ENCODE results near the gene PMEPA1.
A peak's percentile ranks its signal among the peaks of the same experiment; 100 is the strongest.

Gene PMEPA1

GRCh38 chr20:57723816-57724215 is 14.0 kb upstream of the PMEPA1 start:
- POLR2A ChIA-PET: no interaction called here
- TF ChIP-seq BHLHE40 (IDR thresholded peaks at IDR 0.05; ENCODE audit: borderline replicate concordance) (no peak), SP1 (IDR thresholded peaks at IDR 0.05) (no peak), FOXA1 (IDR thresholded peaks at IDR 0.05) (no peak), FOXK2 (IDR thresholded peaks at IDR 0.05) (no peak), NFRKB (IDR thresholded peaks at IDR 0.05) (no peak), FOXM1 (IDR thresholded peaks at IDR 0.05; ENCODE audit: borderline replicate concordance) (no peak), ZNF384 (IDR thresholded peaks at IDR 0.05) (no peak), HDGF (IDR thresholded peaks at IDR 0.05; ENCODE audit: borderline replicate concordance) (no peak), LEF1 (IDR thresholded peaks at IDR 0.05; ENCODE audit: borderline replicate concordance) (no peak), CTBP1 (IDR thresholded peaks at IDR 0.05; ENCODE audit: borderline replicate concordance) (no peak)
- CTCF ChIA-PET: no interaction called here
- no peak for DNase-seq (ENCODE audit: extremely low spot score)

DNA sequence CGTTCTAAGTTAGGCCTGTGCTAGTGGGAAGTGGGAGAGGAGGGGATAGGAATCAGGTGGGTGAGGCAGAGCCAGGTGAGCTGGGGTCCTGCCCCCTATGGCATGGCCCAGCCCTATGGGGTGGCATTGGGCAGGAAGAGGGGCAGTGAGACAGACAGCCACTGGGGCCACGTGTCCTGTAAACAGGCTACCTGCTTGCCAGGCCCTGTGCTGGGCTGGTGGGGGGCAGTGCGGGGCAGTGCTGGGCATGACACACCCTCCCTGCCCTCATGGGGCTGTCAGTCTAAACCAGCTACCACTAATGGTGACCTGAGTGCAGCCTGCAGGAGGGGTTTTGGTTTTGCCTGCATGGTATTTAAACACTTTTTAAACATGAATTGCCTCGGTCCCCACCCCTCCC is 10.1 kb upstream of the PMEPA1 start:
- TF ChIP-seq FOXM1 (IDR thresholded peaks at IDR 0.05; ENCODE audit: borderline replicate concordance) (no peak), NFRKB (IDR thresholded peaks at IDR 0.05) (no peak), LEF1 (IDR thresholded peaks at IDR 0.05; ENCODE audit: borderline replicate concordance) (no peak), CTBP1 (IDR thresholded peaks at IDR 0.05; ENCODE audit: borderline replicate concordance) (no peak), ELF4 (IDR thresholded peaks at IDR 0.05) (no peak), SP1 (IDR thresholded peaks at IDR 0.05) (no peak), SUZ12 (IDR thresholded peaks at IDR 0.05) (no peak), TARDBP (IDR thresholded peaks at IDR 0.05) (no peak), L3MBTL2 (conservative IDR thresholded peaks at IDR 0.05) (no peak), HDGF (IDR thresholded peaks at IDR 0.05; ENCODE audit: borderline replicate concordance) (no peak), FOXK2 (IDR thresholded peaks at IDR 0.05) (no peak), ZNF384 (IDR thresholded peaks at IDR 0.05) (no peak), ARNT (IDR thresholded peaks at IDR 0.05) (no peak), BHLHE40 (IDR thresholded peaks at IDR 0.05; ENCODE audit: borderline replicate concordance) (no peak), FOXA1 (IDR thresholded peaks at IDR 0.05) (no peak)
- TF ChIP-seq, protein P1, sequence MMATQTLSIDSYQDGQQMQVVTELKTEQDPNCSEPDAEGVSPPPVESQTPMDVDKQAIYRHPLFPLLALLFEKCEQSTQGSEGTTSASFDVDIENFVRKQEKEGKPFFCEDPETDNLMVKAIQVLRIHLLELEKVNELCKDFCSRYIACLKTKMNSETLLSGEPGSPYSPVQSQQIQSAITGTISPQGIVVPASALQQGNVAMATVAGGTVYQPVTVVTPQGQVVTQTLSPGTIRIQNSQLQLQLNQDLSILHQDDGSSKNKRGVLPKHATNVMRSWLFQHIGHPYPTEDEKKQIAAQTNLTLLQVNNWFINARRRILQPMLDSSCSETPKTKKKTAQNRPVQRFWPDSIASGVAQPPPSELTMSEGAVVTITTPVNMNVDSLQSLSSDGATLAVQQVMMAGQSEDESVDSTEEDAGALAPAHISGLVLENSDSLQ (IDR thresholded peaks at IDR 0.05): no peak
- CTCF ChIA-PET: no interaction called here
- POLR2A ChIA-PET: interaction anchor here (1.1 kb wide), 1 partner anchor 10 kb away, joined by 5 read pairs; the partner anchor contains the start of gene PMEPA1
- no peak for DNase-seq (ENCODE audit: extremely low spot score)

DNA sequence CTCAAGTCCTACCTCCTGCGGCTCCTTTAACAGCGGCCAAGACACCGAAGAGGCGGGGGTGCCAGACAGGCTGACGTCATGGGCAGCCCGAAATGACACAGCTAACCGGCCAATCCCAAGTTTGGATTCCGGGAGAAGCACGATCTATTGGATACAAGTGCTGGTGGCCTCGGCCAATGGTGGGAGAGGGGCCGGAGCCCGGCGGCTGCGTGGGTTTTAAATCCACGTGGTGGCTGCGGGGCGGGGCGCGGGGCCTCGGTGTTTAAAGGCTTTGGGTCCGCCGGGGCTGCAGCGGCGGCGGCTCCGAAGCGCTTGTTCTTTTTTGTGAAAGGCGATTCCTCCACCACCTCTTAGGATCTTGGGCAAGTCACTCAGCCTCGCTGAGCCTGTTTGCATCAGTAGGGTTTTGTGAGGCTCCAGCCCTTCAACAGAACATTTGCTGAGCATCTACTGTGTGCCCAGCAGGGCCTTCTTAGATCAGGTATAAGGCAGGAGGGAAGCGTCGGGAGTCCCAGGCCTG is 8.7 kb upstream of the PMEPA1 start:
- TF ChIP-seq ELF4 (IDR thresholded peaks at IDR 0.05) (no peak), ZNF384 (IDR thresholded peaks at IDR 0.05) (no peak), SUZ12 (IDR thresholded peaks at IDR 0.05) (no peak), TARDBP (IDR thresholded peaks at IDR 0.05) (no peak), CTBP1 (IDR thresholded peaks at IDR 0.05; ENCODE audit: borderline replicate concordance) (no peak), FOXM1 (IDR thresholded peaks at IDR 0.05; ENCODE audit: borderline replicate concordance) (peak; percentile 25; the same call in 1 of the 2 replicates), L3MBTL2 (conservative IDR thresholded peaks at IDR 0.05) (peak; percentile 90)
- TF ChIP-seq, protein P1 (IDR thresholded peaks at IDR 0.05): peak; percentile 97
- peak; percentile 97 for DNase-seq (ENCODE audit: extremely low spot score)
- POLR2A ChIA-PET: interaction anchor here (0.8 to 1.2 kb wide), 2 partner anchors 8 to 31 kb away, joined by 4 to 6 read pairs; partner anchors contain the start of gene PMEPA1
- CTCF ChIA-PET: interaction anchor here (1.0 kb wide), 1 partner anchor 8 kb away, joined by 3 read pairs; the partner anchor contains the start of gene PMEPA1

DNA sequence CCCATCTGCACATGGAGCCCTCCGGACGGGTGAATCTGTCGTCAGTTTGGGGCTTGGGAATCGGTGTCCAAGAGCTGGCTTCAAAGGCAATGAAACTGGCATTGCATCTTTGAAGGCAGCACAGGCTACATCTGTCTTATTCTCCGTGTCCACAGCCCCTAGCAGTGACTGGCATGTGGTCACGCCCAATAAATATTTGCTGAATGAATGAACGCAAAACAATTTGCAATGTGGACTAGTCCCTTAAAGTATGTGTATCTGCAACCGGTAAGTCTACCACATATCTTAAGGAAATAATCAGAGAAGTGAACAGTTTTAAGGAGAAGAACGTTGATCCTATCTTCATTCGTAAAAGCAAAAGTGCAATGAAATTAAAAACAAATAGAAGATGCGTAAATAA is 8.0 kb upstream of the PMEPA1 start:
- TF ChIP-seq, protein P1 (IDR thresholded peaks at IDR 0.05): peak; percentile 53; the same call in 1 of the 2 replicates
- TF ChIP-seq ARNT (IDR thresholded peaks at IDR 0.05): no peak
- CTCF ChIA-PET: no interaction called here
- POLR2A ChIA-PET: interaction anchor here (0.8 kb wide), 1 partner anchor 30 kb away, joined by 4 read pairs; no protein-coding TSS in a partner anchor
- DNase-seq (ENCODE audit: extremely low spot score): no peak

GRCh38 chr20:57716901-57717300 is 7.1 kb upstream of the PMEPA1 start:
- no peak for DNase-seq (ENCODE audit: extremely low spot score)
- no peak for TF ChIP-seq ELF4 (IDR thresholded peaks at IDR 0.05)
- no peak for TF ChIP-seq NFRKB (IDR thresholded peaks at IDR 0.05)
- no peak for TF ChIP-seq BHLHE40 (IDR thresholded peaks at IDR 0.05; ENCODE audit: borderline replicate concordance)
- TF ChIP-seq, protein P1 (IDR thresholded peaks at IDR 0.05): no peak
- no peak for TF ChIP-seq ARNT (IDR thresholded peaks at IDR 0.05)
- no peak for TF ChIP-seq HDGF (IDR thresholded peaks at IDR 0.05; ENCODE audit: borderline replicate concordance)
- no peak for TF ChIP-seq CTBP1 (IDR thresholded peaks at IDR 0.05; ENCODE audit: borderline replicate concordance)
- no peak for TF ChIP-seq L3MBTL2 (conservative IDR thresholded peaks at IDR 0.05)
- no peak for TF ChIP-seq TARDBP (IDR thresholded peaks at IDR 0.05)
- TF ChIP-seq ZNF384 (IDR thresholded peaks at IDR 0.05): no peak
- TF ChIP-seq FOXM1 (IDR thresholded peaks at IDR 0.05; ENCODE audit: borderline replicate concordance): no peak
- no peak for TF ChIP-seq FOXK2 (IDR thresholded peaks at IDR 0.05)
- TF ChIP-seq SUZ12 (IDR thresholded peaks at IDR 0.05): no peak
- no peak for TF ChIP-seq FOXA1 (IDR thresholded peaks at IDR 0.05)
- no peak for TF ChIP-seq LEF1 (IDR thresholded peaks at IDR 0.05; ENCODE audit: borderline replicate concordance)
- TF ChIP-seq SP1 (IDR thresholded peaks at IDR 0.05): no peak
- ChIA-PET POLR2A (no interaction called here), CTCF (no interaction called here)

DNA sequence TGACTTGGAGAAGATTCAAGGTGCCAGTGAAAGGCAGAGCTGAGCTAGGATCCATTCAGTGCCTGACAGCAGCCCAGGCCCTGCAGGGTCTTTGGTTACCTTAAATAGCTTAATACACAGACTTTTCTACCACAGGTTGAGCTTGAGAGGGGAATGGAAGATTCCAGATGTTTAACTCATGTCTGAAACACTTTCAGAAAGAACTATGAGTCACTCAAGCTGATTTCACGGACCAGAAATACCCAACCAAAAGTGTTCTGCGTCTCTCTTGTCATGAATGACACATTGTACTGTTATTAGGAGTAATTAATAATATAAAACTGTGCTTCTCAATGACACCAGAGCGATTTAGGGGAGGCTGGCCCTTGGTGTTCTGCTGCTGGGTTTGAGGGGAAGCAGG is 6.4 kb upstream of the PMEPA1 start:
- no peak for TF ChIP-seq SP1 (IDR thresholded peaks at IDR 0.05)
- no peak for TF ChIP-seq ARNT (IDR thresholded peaks at IDR 0.05)
- TF ChIP-seq FOXK2 (IDR thresholded peaks at IDR 0.05): no peak
- TF ChIP-seq NFRKB (IDR thresholded peaks at IDR 0.05): no peak
- no peak for TF ChIP-seq BHLHE40 (IDR thresholded peaks at IDR 0.05; ENCODE audit: borderline replicate concordance)
- TF ChIP-seq TARDBP (IDR thresholded peaks at IDR 0.05): no peak
- no peak for TF ChIP-seq L3MBTL2 (conservative IDR thresholded peaks at IDR 0.05)
- TF ChIP-seq FOXM1 (IDR thresholded peaks at IDR 0.05; ENCODE audit: borderline replicate concordance): no peak
- no peak for TF ChIP-seq SUZ12 (IDR thresholded peaks at IDR 0.05)
- no peak for TF ChIP-seq HDGF (IDR thresholded peaks at IDR 0.05; ENCODE audit: borderline replicate concordance)
- TF ChIP-seq FOXA1 (IDR thresholded peaks at IDR 0.05): no peak
- TF ChIP-seq LEF1 (IDR thresholded peaks at IDR 0.05; ENCODE audit: borderline replicate concordance): no peak
- TF ChIP-seq ELF4 (IDR thresholded peaks at IDR 0.05): no peak
- no peak for TF ChIP-seq CTBP1 (IDR thresholded peaks at IDR 0.05; ENCODE audit: borderline replicate concordance)
- TF ChIP-seq, protein P1 (IDR thresholded peaks at IDR 0.05): no peak
- TF ChIP-seq ZNF384 (IDR thresholded peaks at IDR 0.05): no peak
- CTCF ChIA-PET: no interaction called here
- POLR2A ChIA-PET: no interaction called here
- no peak for DNase-seq (ENCODE audit: extremely low spot score)

Measured in HEK293T (cell line).